Measurements from ENCODE around the gene IL17RE.
"Not testable (repeated sequence)": the region's sequence is repeated elsewhere in the genome, so short reads cannot be mapped to it uniquely, and the experiment has no call there.

GRCh38 chr3:9896755-9897407, 5.8 kb upstream of the IL17RE start:
- TF ChIP-seq, protein P1, sequence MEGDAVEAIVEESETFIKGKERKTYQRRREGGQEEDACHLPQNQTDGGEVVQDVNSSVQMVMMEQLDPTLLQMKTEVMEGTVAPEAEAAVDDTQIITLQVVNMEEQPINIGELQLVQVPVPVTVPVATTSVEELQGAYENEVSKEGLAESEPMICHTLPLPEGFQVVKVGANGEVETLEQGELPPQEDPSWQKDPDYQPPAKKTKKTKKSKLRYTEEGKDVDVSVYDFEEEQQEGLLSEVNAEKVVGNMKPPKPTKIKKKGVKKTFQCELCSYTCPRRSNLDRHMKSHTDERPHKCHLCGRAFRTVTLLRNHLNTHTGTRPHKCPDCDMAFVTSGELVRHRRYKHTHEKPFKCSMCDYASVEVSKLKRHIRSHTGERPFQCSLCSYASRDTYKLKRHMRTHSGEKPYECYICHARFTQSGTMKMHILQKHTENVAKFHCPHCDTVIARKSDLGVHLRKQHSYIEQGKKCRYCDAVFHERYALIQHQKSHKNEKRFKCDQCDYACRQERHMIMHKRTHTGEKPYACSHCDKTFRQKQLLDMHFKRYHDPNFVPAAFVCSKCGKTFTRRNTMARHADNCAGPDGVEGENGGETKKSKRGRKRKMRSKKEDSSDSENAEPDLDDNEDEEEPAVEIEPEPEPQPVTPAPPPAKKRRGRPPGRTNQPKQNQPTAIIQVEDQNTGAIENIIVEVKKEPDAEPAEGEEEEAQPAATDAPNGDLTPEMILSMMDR (IDR thresholded peaks at IDR 0.05; ENCODE audit: low read depth, low read length, poor library complexity, severe bottlenecking), result not testable (repeated sequence)
- not testable (repeated sequence) for TF ChIP-seq EZH2phosphoT487 (IDR thresholded peaks at IDR 0.05; ENCODE audit: borderline replicate concordance, low read length)
